IMR-90 (cell line): Measurements from ENCODE around the gene SPAG16. TPM values are rescaled to one million over a fixed set of nuclear protein-coding genes. Genes with fewer than 3 reads are reported as not detected.

ENCODE experiments used
- ATAC-seq: fragments of 200-7000 bp; cut with Tn5 transposase; 2 replicates; pipeline ENCODE4 v1.9.1; 2020; ENCODE audit warnings: low read depth, mild to moderate bottlenecking, moderate library complexity
- BruUV-seq: library from RNA; stranded (reverse); fragments of 400-500 nt; replicated peaks from 2 replicates; lab custom pipeline; 2021; lab: Mats Ljungman, UMichigan
- CTCF ChIA-PET: fragments of 300-600 bp; formaldehyde crosslinking; extraction: SDS; loops from one replicate; lab custom pipeline; 2021; ENCODE audit warnings: antibody characterized with exemption; lab: Yijun Ruan, JAX
- POLR2A ChIA-PET: fragments of 300-600 bp; sonication (Branson Sonifier 250); formaldehyde crosslinking; loops from one replicate; lab custom pipeline; 2022; ENCODE audit warnings: antibody characterized with exemption; ENCODE audit not compliant: unreplicated experiment; lab: Charles Lee
- DNase-seq: peaks from one replicate; pipeline ENCODE4 v3.0.0; 2013
- H2AFZ ChIP-seq: replicated peaks from 2 replicates; pipeline ENCODE3; 2013; ENCODE audit warnings: low read length, mild to moderate bottlenecking; ENCODE audit not compliant: poor library complexity
- H2AK5ac ChIP-seq: 2 replicates; pipeline ENCODE4 v1.6.1; 2013; ENCODE audit warnings: low read depth, low read length, inconsistent platforms
- H2AK9ac ChIP-seq: replicated peaks from 2 replicates; pipeline ENCODE3; 2013; ENCODE audit warnings: mild to moderate bottlenecking, low read depth, low read length, moderate library complexity; ENCODE audit not compliant: poor library complexity
- H2BK120ac ChIP-seq: 2 replicates; pipeline ENCODE4 v1.6.1; 2013; ENCODE audit warnings: low read depth, low read length, inconsistent platforms
- H2BK15ac ChIP-seq: 3 replicates; pipeline ENCODE4 v1.6.1; 2013; ENCODE audit warnings: low read depth, low read length, inconsistent platforms
- H2BK20ac ChIP-seq: 2 replicates; pipeline ENCODE4 v1.6.1; 2013; ENCODE audit warnings: low read depth, mild to moderate bottlenecking, inconsistent platforms, low read length, moderate library complexity
- H2BK5ac ChIP-seq: 2 replicates; pipeline ENCODE4 v1.6.1; 2013; ENCODE audit warnings: mild to moderate bottlenecking, low read depth, low read length, inconsistent platforms; ENCODE audit not compliant: poor library complexity, severe bottlenecking
- H3K14ac ChIP-seq: replicated peaks from 2 replicates; pipeline ENCODE4 v1.6.1; 2013; ENCODE audit warnings: low read depth, low read length, inconsistent platforms
- H3K18ac ChIP-seq: 2 replicates; pipeline ENCODE4 v1.6.1; 2013; ENCODE audit warnings: low read depth, low read length, control low read depth
- H3K23ac ChIP-seq: 2 replicates; pipeline ENCODE4 v1.6.1; 2013; ENCODE audit warnings: low read depth, low read length, inconsistent platforms
- H3K27ac ChIP-seq: 2 replicates; pipeline ENCODE4 v1.5.1; 2013; ENCODE audit warnings: mild to moderate bottlenecking, control low read depth, low read length; ENCODE audit not compliant: insufficient read depth
- H3K27me3 ChIP-seq: 2 replicates; pipeline ENCODE4 v1.6.1; 2013; ENCODE audit warnings: low read length; ENCODE audit not compliant: control insufficient read depth, insufficient read depth
- H3K36me3 ChIP-seq: 2 replicates; pipeline ENCODE4 v1.6.1; 2013; ENCODE audit warnings: low read length, mixed read lengths; ENCODE audit not compliant: control insufficient read depth, insufficient read depth
- H3K4ac ChIP-seq: 2 replicates; pipeline ENCODE4 v1.6.1; 2013; ENCODE audit warnings: low read depth, low read length, inconsistent platforms
- H3K4me1 ChIP-seq: 2 replicates; pipeline ENCODE4 v1.6.1; 2013; ENCODE audit warnings: low read length, mixed read lengths; ENCODE audit not compliant: control insufficient read depth, insufficient read depth
- H3K4me2 ChIP-seq: 2 replicates; pipeline ENCODE4 v1.6.1; 2013; ENCODE audit warnings: low read depth, mild to moderate bottlenecking, control low read depth, low read length, moderate library complexity
- H3K4me3 ChIP-seq: 2 replicates; pipeline ENCODE4 v1.5.1; 2013; ENCODE audit warnings: low read depth, mild to moderate bottlenecking, control low read depth, low read length, moderate library complexity; ENCODE audit not compliant: insufficient read depth
- H3K56ac ChIP-seq: 2 replicates; pipeline ENCODE4 v1.6.1; 2013; ENCODE audit warnings: low read length, inconsistent platforms; ENCODE audit not compliant: insufficient read depth; ENCODE audit errors: extremely low read depth
- H3K79me1 ChIP-seq, 2 experiments: 2 replicates each; pipeline ENCODE4 v1.6.1; 2013; ENCODE audit warnings: low read length in 2 of 2, inconsistent platforms in 1 of 2, low read depth in 1 of 2
- H3K9ac ChIP-seq: 2 replicates; pipeline ENCODE4 v1.6.1; 2013; ENCODE audit warnings: low read depth, low read length, control low read depth
- H3K9me1 ChIP-seq: 2 replicates; pipeline ENCODE4 v1.6.1; 2013; ENCODE audit warnings: low read length, inconsistent platforms; ENCODE audit not compliant: insufficient read depth
- H3K9me3 ChIP-seq: 2 replicates; pipeline ENCODE4 v1.6.1; 2013; ENCODE audit warnings: low read length; ENCODE audit not compliant: control insufficient read depth, insufficient read depth
- H4K20me1 ChIP-seq: 2 replicates; pipeline ENCODE4 v1.6.1; 2013; ENCODE audit warnings: low read length, inconsistent platforms; ENCODE audit not compliant: insufficient read depth
- H4K5ac ChIP-seq: 2 replicates; pipeline ENCODE4 v1.6.1; 2013; ENCODE audit warnings: mild to moderate bottlenecking, low read depth, low read length, control low read depth
- H4K8ac ChIP-seq, 2 experiments: 2 replicates each; pipeline ENCODE4 v1.6.1; 2013; ENCODE audit warnings: low read depth in 2 of 2, low read length in 2 of 2, control low read depth in 1 of 2, inconsistent platforms in 1 of 2
- H4K91ac ChIP-seq: 2 replicates; pipeline ENCODE4 v1.6.1; 2013; ENCODE audit warnings: low read depth, low read length, inconsistent platforms; ENCODE audit not compliant: insufficient read depth
- CEBPB ChIP-seq: IDR thresholded peaks from 2 replicates; pipeline ENCODE4 v1.6.1; 2012; ENCODE audit warnings: low read depth, low read length, improper control_type of control experiment
- CHD1 ChIP-seq: IDR thresholded peaks from 2 replicates; pipeline ENCODE4 v1.6.1; 2012; ENCODE audit warnings: low read depth, low read length, improper control_type of control experiment
- CTCF ChIP-seq: conservative IDR thresholded peaks from 2 replicates; pipeline ENCODE4 v1.5.1; 2012; ENCODE audit warnings: mild to moderate bottlenecking, low read depth, low read length, improper control_type of control experiment
- ELK1 ChIP-seq: fragments of 150-350 bp; IDR thresholded peaks from 2 replicates; pipeline ENCODE4 v1.6.1; 2016; ENCODE audit warnings: low read depth, mild to moderate bottlenecking, low read length, moderate library complexity, borderline replicate concordance
- FOS ChIP-seq: fragments of 150-350 bp; IDR thresholded peaks from 2 replicates; pipeline ENCODE4 v1.6.1; 2016; ENCODE audit warnings: low read depth, low read length
- MAFK ChIP-seq: IDR thresholded peaks from 2 replicates; pipeline ENCODE4 v1.6.1; 2012; ENCODE audit warnings: low read depth, low read length, improper control_type of control experiment
- MAZ ChIP-seq: IDR thresholded peaks from 2 replicates; pipeline ENCODE4 v1.6.1; 2012; ENCODE audit warnings: low read depth, mild to moderate bottlenecking, low read length, improper control_type of control experiment, moderate library complexity, borderline replicate concordance
- MXI1 ChIP-seq: IDR thresholded peaks from 2 replicates; pipeline ENCODE4 v1.6.1; 2012; ENCODE audit warnings: low read depth, mild to moderate bottlenecking, low read length, moderate library complexity, borderline replicate concordance
- NFE2L2 ChIP-seq: fragments of 150-350 bp; IDR thresholded peaks from 2 replicates; pipeline ENCODE4 v1.6.1; 2016; ENCODE audit warnings: low read depth, mild to moderate bottlenecking, low read length
- POLR2A ChIP-seq: IDR thresholded peaks from 2 replicates; pipeline ENCODE4 v1.6.1; 2012; ENCODE audit warnings: mild to moderate bottlenecking, low read depth, low read length
- RAD21 ChIP-seq: IDR thresholded peaks from 2 replicates; pipeline ENCODE4 v1.6.1; 2012; ENCODE audit warnings: low read length, improper control_type of control experiment
- RCOR1 ChIP-seq: IDR thresholded peaks from 2 replicates; pipeline ENCODE4 v1.6.1; 2012; ENCODE audit warnings: mild to moderate bottlenecking, low read length, improper control_type of control experiment; ENCODE audit not compliant: insufficient replicate concordance
- RFX5 ChIP-seq: IDR thresholded peaks from 2 replicates; pipeline ENCODE4 v1.8.0; 2012; ENCODE audit warnings: low read depth, mild to moderate bottlenecking, low read length, moderate library complexity
- USF2 ChIP-seq: fragments of 150-350 bp; IDR thresholded peaks from 2 replicates; pipeline ENCODE4 v1.6.1; 2017; ENCODE audit warnings: mild to moderate bottlenecking, antibody characterized with exemption, low read length, low read depth
- WGBS, 2 experiments: methylation state at CpG; one replicate each; pipeline versions ENCODE4 v1.1.5 to v1.1.7; 2013; ENCODE audit warnings: missing lambda C conversion rate in 2 of 2; ENCODE audit not compliant: insufficient read length in 1 of 2; ENCODE audit errors: extremely low coverage in 2 of 2; 5-methylcytosine and 5-hydroxymethylcytosine counted together
- dilution Hi-C: fragments of 300-500 bp; cut with HindIII; formaldehyde crosslinking; loops from one replicate; pipeline ENCODE4 v1.14.3; 2018; ENCODE audit warnings: low sequenced_read_pairs; ENCODE audit not compliant: unreplicated experiment
- in situ Hi-C: fragments of 300-500 bp; cut with MboI; formaldehyde crosslinking; loops from 3 replicates; pipeline ENCODE4 v1.14.3; 2019; ENCODE audit warnings: low sequenced_read_pairs, inconsistent platforms, mixed read lengths
- intact Hi-C: fragments of 100-400 bp; cut with micrococcal nuclease; formaldehyde crosslinking; loops from 2 replicates; pipeline ENCODE4 v1.10.0; 2022
- polyA plus RNA-seq, 3 experiments: library from polyadenylated mRNA; depleted of rRNA; stranded (reverse); fragments of >200 nt; gene quantifications; 2 replicates each; pipeline ENCODE4 v1.2.3, GENCODE V29; 2012; ENCODE audit warnings: low replicate concordance in 1 of 3
- total RNA-seq: library from RNA; depleted of rRNA; stranded (reverse); fragments of >200 nt; gene quantifications from 2 replicates; pipeline ENCODE4 v1.2.3, GENCODE V29; 2012

Gene SPAG16
- total and polyA plus RNA-seq, 2 of the 4 experiments (the other 2 are of a cell fraction): 7.3 to 13.5 TPM

GRCh38 chr2:214377286-214377624 is 1093.0 kb downstream of the SPAG16 start:
- no peak overlapping the region for H2BK120ac ChIP-seq
- no peaks in the 10 kb centered on the region for H4K20me1 ChIP-seq
- DNase-seq (peak; percentile 20), ATAC-seq (peak; percentile 51)
- H3K36me3 ChIP-seq: no peaks in the 10 kb centered on the region
- no peak overlapping the region for H3K18ac ChIP-seq
- no peak overlapping the region for H2BK15ac ChIP-seq
- TF ChIP-seq RFX5: no peak
- TF ChIP-seq CTCF: no peak
- TF ChIP-seq MAZ: no peak
- no peak for TF ChIP-seq CHD1
- TF ChIP-seq USF2: no peak
- TF ChIP-seq FOS: no peak
- TF ChIP-seq ELK1: no peak
- TF ChIP-seq RAD21: no peak
- no peak for TF ChIP-seq MAFK
- no peak for TF ChIP-seq NFE2L2
- no peak for TF ChIP-seq RCOR1
- TF ChIP-seq POLR2A: no peak
- TF ChIP-seq MXI1: no peak
- no peak for TF ChIP-seq CEBPB
- POLR2A ChIA-PET: no interaction called here
- no peak overlapping the region for H2BK20ac ChIP-seq
- CTCF ChIA-PET: interaction anchor here (1.3 kb wide), 1 partner anchor 17 kb away, joined by 3 read pairs; no protein-coding TSS in a partner anchor
- H3K27ac ChIP-seq: no peak overlapping the region
- no peak overlapping the region for H3K9ac ChIP-seq
- no peaks in the 10 kb centered on the region for H3K27me3 ChIP-seq
- dilution Hi-C loops: no loop called here
- intact Hi-C loops: no loop called here
- H2AK9ac ChIP-seq: no peak overlapping the region
- no peak overlapping the region for H2AK5ac ChIP-seq
- no peak overlapping the region for H3K4me3 ChIP-seq
- WGBS, 2 experiments: 40% methylated on average over 1 of the region's 5 CpGs; no CpG with 5 or more reads in 1 of the 2 experiments
- no peaks in the 10 kb centered on the region for H3K9me3 ChIP-seq
- H3K79me1 ChIP-seq: no peaks in the 10 kb centered on the region
- no peak overlapping the region for H2BK5ac ChIP-seq
- in situ Hi-C loops: no loop called here
- no peak overlapping the region for H4K5ac ChIP-seq
- no peak overlapping the region for H3K4me2 ChIP-seq
- no peak overlapping the region for H4K91ac ChIP-seq
- H3K14ac ChIP-seq: no peak overlapping the region
- no peak overlapping the region for H2AFZ ChIP-seq
- no peak overlapping the region for H3K4ac ChIP-seq
- H3K23ac ChIP-seq: no peak overlapping the region
- H3K4me1 ChIP-seq: no peaks in the 10 kb centered on the region
- no peak overlapping the region for H4K8ac ChIP-seq
- H3K56ac ChIP-seq: no peak overlapping the region
- no peaks in the 10 kb centered on the region for H3K9me1 ChIP-seq
- no TSS peak for BruUV-seq
